ENCODE results near the gene CD300A.
"Not testable (repeated sequence)": the region's sequence is repeated elsewhere in the genome, so short reads cannot be mapped to it uniquely, and the experiment has no call there.

The CD300A gene

GRCh38 chr17:74475189-74475588 lies 8.8 kb downstream of the CD300A start:
- Histone ChIP-seq H3K9ac (ENCODE audit: low read depth in 1 of 2, low read length in 2 of 2) (no peak overlapping the region), H3K36me3 (ENCODE audit: control insufficient read depth in 2 of 2, insufficient read depth in 2 of 2, low read length in 2 of 2) (no peaks in the 10 kb centered on the region), H3K4me1 (ENCODE audit: control insufficient read depth in 2 of 2, insufficient read depth in 2 of 2, low read length in 2 of 2) (no peaks in the 10 kb centered on the region), H3K4me3 (ENCODE audit: low read length in 2 of 2) (no peak overlapping the region), H3K9me3 (ENCODE audit: control insufficient read depth in 2 of 2, low read length in 2 of 2) (peaks cover 0 to 7% of the 10 kb centered on the region in 2 donors), H3K27ac (ENCODE audit: low read depth in 2 of 2, low read length in 2 of 2) (no peak overlapping the region), H3K27me3 (ENCODE audit: control insufficient read depth in 2 of 2, insufficient read depth in 2 of 2, low read length in 2 of 2) (no peaks in the 10 kb centered on the region)

DNA sequence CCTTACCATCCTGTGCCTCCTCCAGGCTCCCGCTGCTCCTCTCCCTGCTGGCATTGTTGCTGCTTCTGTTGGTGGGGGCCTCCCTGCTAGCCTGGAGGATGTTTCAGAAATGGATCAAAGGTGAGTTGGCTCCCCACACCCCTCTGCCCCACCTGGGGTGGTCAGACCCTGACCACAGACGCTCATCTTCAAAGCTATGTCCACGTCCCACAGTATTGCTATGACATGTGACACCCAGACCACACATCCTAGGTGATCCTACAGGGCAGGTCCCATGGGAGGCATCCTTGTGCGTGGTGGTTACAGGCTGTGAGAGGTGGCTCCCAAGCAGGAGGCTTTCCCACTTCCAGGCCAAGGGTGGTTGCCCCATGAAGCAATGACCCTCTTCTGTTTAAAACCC lies 11.0 kb downstream of the CD300A start:
- Histone ChIP-seq H3K4me1 (ENCODE audit: control insufficient read depth in 2 of 2, insufficient read depth in 2 of 2, low read length in 2 of 2) (no peaks in the 10 kb centered on the region), H3K4me3 (ENCODE audit: low read length in 2 of 2) (no peak overlapping the region), H3K9me3 (ENCODE audit: control insufficient read depth in 2 of 2, low read length in 2 of 2) (peaks cover 0 to 7% of the 10 kb centered on the region in 2 donors), H3K27me3 (ENCODE audit: control insufficient read depth in 2 of 2, insufficient read depth in 2 of 2, low read length in 2 of 2) (no peaks in the 10 kb centered on the region), H3K27ac (ENCODE audit: low read depth in 2 of 2, low read length in 2 of 2) (no peak overlapping the region), H3K36me3 (ENCODE audit: control insufficient read depth in 2 of 2, insufficient read depth in 2 of 2, low read length in 2 of 2) (no peaks in the 10 kb centered on the region), H3K9ac (ENCODE audit: low read depth in 1 of 2, low read length in 2 of 2) (no peak overlapping the region)

DNA sequence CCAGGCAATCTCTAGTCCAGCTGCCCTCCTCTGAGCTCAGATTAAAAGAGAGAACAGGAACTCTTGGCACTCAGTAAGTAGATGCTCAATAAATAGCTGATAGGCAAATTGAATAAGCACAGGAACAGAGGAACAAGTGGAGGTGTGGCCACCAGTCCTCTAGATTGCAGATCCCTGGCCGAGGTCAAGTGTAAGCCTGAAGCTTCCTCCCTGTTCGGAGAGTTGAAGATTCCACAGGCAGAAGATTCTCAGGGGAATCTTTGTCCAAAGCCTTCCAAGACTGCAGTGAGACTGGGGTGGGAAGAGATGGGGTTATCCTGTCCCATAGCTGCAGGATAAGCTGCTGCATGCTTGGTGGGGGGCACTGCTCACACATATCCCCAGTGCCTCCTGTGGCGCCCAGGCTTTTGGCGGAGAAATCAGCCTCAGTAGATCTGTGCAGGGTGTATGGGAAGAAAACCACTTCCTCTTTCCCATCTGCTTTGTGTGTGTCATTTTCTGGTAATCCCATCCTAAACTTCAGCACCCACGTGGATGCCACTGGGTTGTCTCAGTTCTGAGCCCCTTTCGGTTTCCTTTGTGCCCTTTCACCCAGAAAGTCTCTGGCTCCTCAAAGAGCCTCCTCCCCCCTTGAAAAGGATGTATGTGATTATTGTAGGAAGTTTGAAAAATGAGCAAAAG lies 12.1 kb downstream of the CD300A start:
- H3K9me3 ChIP-seq (ENCODE audit: control insufficient read depth in 2 of 2, low read length in 2 of 2), result peaks cover 0 to 7% of the 10 kb centered on the region in 2 donors
- no peaks in the 10 kb centered on the region for H3K36me3 ChIP-seq (ENCODE audit: control insufficient read depth in 2 of 2, insufficient read depth in 2 of 2, low read length in 2 of 2)
- no peaks in the 10 kb centered on the region for H3K27me3 ChIP-seq (ENCODE audit: control insufficient read depth in 2 of 2, insufficient read depth in 2 of 2, low read length in 2 of 2)
- no peak overlapping the region for H3K4me3 ChIP-seq (ENCODE audit: low read length in 2 of 2)
- H3K4me1 ChIP-seq (ENCODE audit: control insufficient read depth in 2 of 2, insufficient read depth in 2 of 2, low read length in 2 of 2), result no peaks in the 10 kb centered on the region
- peak overlapping the region; percentile 5 to 38 for H3K27ac ChIP-seq (ENCODE audit: low read depth in 2 of 2, low read length in 2 of 2)
- no peak overlapping the region for H3K9ac ChIP-seq (ENCODE audit: low read depth in 1 of 2, low read length in 2 of 2)

- Histone ChIP-seq H3K9ac (ENCODE audit: low read depth in 1 of 2, low read length in 2 of 2) (no peak overlapping the region), H3K9me3 (ENCODE audit: control insufficient read depth in 2 of 2, low read length in 2 of 2) (peaks cover 0 to 7% of the 10 kb centered on the region in 2 donors), H3K4me3 (ENCODE audit: low read length in 2 of 2) (no peak overlapping the region), H3K4me1 (ENCODE audit: control insufficient read depth in 2 of 2, insufficient read depth in 2 of 2, low read length in 2 of 2) (no peaks in the 10 kb centered on the region), H3K27me3 (ENCODE audit: control insufficient read depth in 2 of 2, insufficient read depth in 2 of 2, low read length in 2 of 2) (no peaks in the 10 kb centered on the region), H3K27ac (ENCODE audit: low read depth in 2 of 2, low read length in 2 of 2) (no peak overlapping the region), H3K36me3 (ENCODE audit: control insufficient read depth in 2 of 2, insufficient read depth in 2 of 2, low read length in 2 of 2) (no peaks in the 10 kb centered on the region)
These were observed 13.9 kb downstream of the CD300A start for GRCh38 chr17:74480290-74480689.

GRCh38 chr17:74481621-74482020 lies 15.2 kb downstream of the CD300A start:
- Histone ChIP-seq H3K9me3 (ENCODE audit: control insufficient read depth in 2 of 2, low read length in 2 of 2) (no peaks in the 10 kb centered on the region), H3K27me3 (ENCODE audit: control insufficient read depth in 2 of 2, insufficient read depth in 2 of 2, low read length in 2 of 2) (no peaks in the 10 kb centered on the region), H3K4me1 (ENCODE audit: control insufficient read depth in 2 of 2, insufficient read depth in 2 of 2, low read length in 2 of 2) (no peaks in the 10 kb centered on the region), H3K27ac (ENCODE audit: low read depth in 2 of 2, low read length in 2 of 2) (no peak overlapping the region), H3K4me3 (ENCODE audit: low read length in 2 of 2) (no peak overlapping the region), H3K36me3 (ENCODE audit: control insufficient read depth in 2 of 2, insufficient read depth in 2 of 2, low read length in 2 of 2) (no peaks in the 10 kb centered on the region), H3K9ac (ENCODE audit: low read depth in 1 of 2, low read length in 2 of 2) (no peak overlapping the region)

GRCh38 chr17:74484066-74484465 lies 17.6 kb downstream of the CD300A start:
- Histone ChIP-seq H3K9me3 (ENCODE audit: control insufficient read depth in 2 of 2, low read length in 2 of 2) (no peaks in the 10 kb centered on the region), H3K27ac (ENCODE audit: low read depth in 2 of 2, low read length in 2 of 2) (no peak overlapping the region), H3K4me3 (ENCODE audit: low read length in 2 of 2) (no peak overlapping the region), H3K27me3 (ENCODE audit: control insufficient read depth in 2 of 2, insufficient read depth in 2 of 2, low read length in 2 of 2) (no peaks in the 10 kb centered on the region), H3K9ac (ENCODE audit: low read depth in 1 of 2, low read length in 2 of 2) (no peak overlapping the region), H3K36me3 (ENCODE audit: control insufficient read depth in 2 of 2, insufficient read depth in 2 of 2, low read length in 2 of 2) (no peaks in the 10 kb centered on the region), H3K4me1 (ENCODE audit: control insufficient read depth in 2 of 2, insufficient read depth in 2 of 2, low read length in 2 of 2) (no peaks in the 10 kb centered on the region)

- no peaks in the 10 kb centered on the region for H3K4me1 ChIP-seq (ENCODE audit: control insufficient read depth in 2 of 2, insufficient read depth in 2 of 2, low read length in 2 of 2)
- no peak overlapping the region for H3K27ac ChIP-seq (ENCODE audit: low read depth in 2 of 2, low read length in 2 of 2)
- H3K9me3 ChIP-seq (ENCODE audit: control insufficient read depth in 2 of 2, low read length in 2 of 2), result no peaks in the 10 kb centered on the region
- H3K36me3 ChIP-seq (ENCODE audit: control insufficient read depth in 2 of 2, insufficient read depth in 2 of 2, low read length in 2 of 2), result no peaks in the 10 kb centered on the region
- no peaks in the 10 kb centered on the region for H3K27me3 ChIP-seq (ENCODE audit: control insufficient read depth in 2 of 2, insufficient read depth in 2 of 2, low read length in 2 of 2)
- no peak overlapping the region for H3K4me3 ChIP-seq (ENCODE audit: low read length in 2 of 2)
- H3K9ac ChIP-seq (ENCODE audit: low read depth in 1 of 2, low read length in 2 of 2), result no peak overlapping the region
These were observed 18.7 kb downstream of the CD300A start for GRCh38 chr17:74485022-74485743.

DNA sequence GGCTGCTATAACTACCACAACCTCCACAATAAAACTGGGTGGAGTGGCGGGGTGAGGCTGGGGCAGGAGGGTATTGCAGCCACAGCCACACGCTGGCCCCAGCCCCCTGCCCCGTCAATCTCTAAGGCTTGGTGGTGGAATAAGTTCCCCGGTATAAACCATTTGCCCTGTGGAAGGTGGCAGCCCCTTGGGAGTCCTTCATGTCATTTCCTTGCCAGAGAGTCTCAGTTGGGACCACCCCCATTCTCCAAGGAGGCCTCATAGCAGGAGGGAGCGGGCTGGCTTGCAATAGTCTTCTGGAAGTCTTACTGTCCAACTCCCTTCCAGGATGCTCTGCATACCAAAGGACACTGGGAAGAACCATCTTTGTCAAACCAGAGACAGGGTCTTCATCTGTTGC lies 19.4 kb downstream of the CD300A start:
- Histone ChIP-seq H3K9ac (ENCODE audit: low read depth in 1 of 2, low read length in 2 of 2) (no peak overlapping the region), H3K9me3 (ENCODE audit: control insufficient read depth in 2 of 2, low read length in 2 of 2) (no peaks in the 10 kb centered on the region), H3K36me3 (ENCODE audit: control insufficient read depth in 2 of 2, insufficient read depth in 2 of 2, low read length in 2 of 2) (no peaks in the 10 kb centered on the region), H3K27ac (ENCODE audit: low read depth in 2 of 2, low read length in 2 of 2) (no peak overlapping the region), H3K4me3 (ENCODE audit: low read length in 2 of 2) (no peak overlapping the region), H3K27me3 (ENCODE audit: control insufficient read depth in 2 of 2, insufficient read depth in 2 of 2, low read length in 2 of 2) (no peaks in the 10 kb centered on the region), H3K4me1 (ENCODE audit: control insufficient read depth in 2 of 2, insufficient read depth in 2 of 2, low read length in 2 of 2) (no peaks in the 10 kb centered on the region)

- H3K9ac ChIP-seq (ENCODE audit: low read depth in 1 of 2, low read length in 2 of 2); H3K27ac ChIP-seq (ENCODE audit: low read depth in 2 of 2, low read length in 2 of 2); H3K27me3 ChIP-seq (ENCODE audit: control insufficient read depth in 2 of 2, insufficient read depth in 2 of 2, low read length in 2 of 2); H3K4me1 ChIP-seq (ENCODE audit: control insufficient read depth in 2 of 2, insufficient read depth in 2 of 2, low read length in 2 of 2); H3K4me3 ChIP-seq (ENCODE audit: low read length in 2 of 2); H3K36me3 ChIP-seq (ENCODE audit: control insufficient read depth in 2 of 2, insufficient read depth in 2 of 2, low read length in 2 of 2); H3K9me3 ChIP-seq (ENCODE audit: control insufficient read depth in 2 of 2, low read length in 2 of 2): not testable (repeated sequence)
These were observed 21.8 kb downstream of the CD300A start for GRCh38 chr17:74488276-74488675.

- Histone ChIP-seq H3K36me3 (ENCODE audit: control insufficient read depth in 2 of 2, insufficient read depth in 2 of 2, low read length in 2 of 2) (no peaks in the 10 kb centered on the region), H3K27ac (ENCODE audit: low read depth in 2 of 2, low read length in 2 of 2) (no peak overlapping the region), H3K9ac (ENCODE audit: low read depth in 1 of 2, low read length in 2 of 2) (no peak overlapping the region), H3K27me3 (ENCODE audit: control insufficient read depth in 2 of 2, insufficient read depth in 2 of 2, low read length in 2 of 2) (no peaks in the 10 kb centered on the region), H3K4me3 (ENCODE audit: low read length in 2 of 2) (no peak overlapping the region), H3K9me3 (ENCODE audit: control insufficient read depth in 2 of 2, low read length in 2 of 2) (no peaks in the 10 kb centered on the region), H3K4me1 (ENCODE audit: control insufficient read depth in 2 of 2, insufficient read depth in 2 of 2, low read length in 2 of 2) (no peaks in the 10 kb centered on the region)
These were observed 24.3 kb downstream of the CD300A start for GRCh38 chr17:74490716-74491115.
